ENCODE results near the gene CDR2L.
A peak's percentile ranks its signal among the peaks of the same experiment; 100 is the strongest.
"Not testable (repeated sequence)": the region's sequence is repeated elsewhere in the genome, so short reads cannot be mapped to it uniquely, and the experiment has no call there.

The CDR2L gene

DNA sequence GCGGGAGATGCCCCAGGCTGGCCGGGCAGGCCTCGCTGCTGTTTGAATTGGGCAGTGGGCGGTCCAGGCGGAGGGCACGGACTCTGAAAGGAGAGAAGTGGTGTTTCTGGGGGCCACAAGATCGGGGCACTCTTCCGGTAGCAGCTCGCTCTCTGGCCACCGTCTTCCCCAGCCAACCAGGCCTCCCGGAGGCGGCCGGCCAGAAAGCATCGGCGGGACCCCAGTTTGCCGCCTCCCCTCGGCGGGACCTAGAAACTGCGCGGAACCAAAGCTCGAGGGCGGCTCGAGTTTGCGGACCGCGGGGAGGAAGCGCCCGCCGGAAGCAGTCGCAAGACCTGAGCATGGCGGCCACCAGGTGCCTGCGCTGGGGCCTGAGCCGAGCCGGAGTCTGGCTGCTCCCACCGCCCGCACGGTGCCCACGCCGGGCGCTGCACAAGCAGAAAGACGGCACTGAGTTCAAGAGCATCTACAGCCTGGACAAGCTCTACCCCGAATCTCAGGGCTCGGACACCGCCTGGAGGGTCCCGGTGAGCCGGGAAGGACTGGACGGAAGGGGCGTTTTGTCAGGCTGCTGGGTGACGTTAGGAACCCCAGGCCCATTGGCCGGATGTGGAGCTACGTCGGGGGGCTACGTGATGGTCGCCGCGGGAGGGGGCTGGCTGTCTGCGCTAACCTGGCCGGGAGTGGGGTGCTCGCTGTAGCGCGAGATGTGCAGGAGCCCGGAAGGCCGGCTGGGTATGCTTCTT, 25.1 kb downstream of the CDR2L start, which contains the start of gene MRPL58:
Gene MRPL58 (plus strand): TSS at position 325 of the 746 bp plus-strand sequence. CDS start 17 bp downstream, at position 342.
- DNase-seq, result peak; percentile 82 to 83

GRCh38 chr17:75013092-75013559, 25.7 kb downstream of the CDR2L start:
- no peak for DNase-seq

- no peak for DNase-seq
Observed at GRCh38 chr17:75019146-75019545, 31.7 kb downstream of the CDR2L start.

GRCh38 chr17:75019710-75020109, 32.3 kb downstream of the CDR2L start:
- no peak for DNase-seq

DNA sequence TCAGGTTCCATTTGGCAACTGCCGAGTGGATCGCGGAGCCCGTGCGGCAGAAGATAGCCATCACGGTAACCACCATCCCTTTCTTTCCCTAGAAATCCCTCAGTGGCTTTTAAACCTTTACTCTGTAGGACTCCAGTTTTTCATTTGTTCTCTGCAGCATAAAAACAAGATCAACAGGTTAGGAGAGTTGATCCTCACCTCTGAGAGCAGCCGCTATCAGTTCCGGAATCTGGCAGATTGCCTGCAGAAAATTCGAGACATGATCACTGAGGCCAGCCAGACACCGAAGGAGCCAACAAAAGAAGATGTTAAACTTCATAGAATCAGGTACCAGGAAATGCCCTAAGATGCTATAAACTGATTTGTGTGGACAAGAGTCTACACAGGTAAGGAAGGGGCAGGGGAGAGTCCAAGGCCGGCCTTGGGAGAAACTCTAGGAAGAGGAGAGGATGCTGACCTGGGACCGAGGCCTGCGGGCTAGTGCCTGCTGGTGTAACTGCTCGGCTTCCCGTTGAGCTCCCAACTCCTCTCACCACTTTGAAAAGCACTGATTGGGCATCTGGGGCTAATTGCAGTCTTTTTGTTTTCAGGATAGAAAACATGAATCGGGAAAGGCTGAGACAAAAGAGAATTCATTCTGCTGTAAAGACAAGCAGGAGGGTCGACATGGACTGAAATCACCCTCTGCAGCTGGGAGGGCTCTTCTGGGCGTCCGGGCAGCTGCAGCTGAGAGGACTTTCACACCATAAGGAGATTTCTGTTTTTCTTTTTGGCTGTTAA, 33.1 kb downstream of the CDR2L start:
- DNase-seq, result no peak

- DNase-seq, result peak; percentile 51 to 53
Observed at GRCh38 chr17:75024686-75025397, 37.4 kb downstream of the CDR2L start.

- DNase-seq, result not testable (repeated sequence)
Observed at GRCh38 chr17:75025398-75025734, 37.9 kb downstream of the CDR2L start.

- DNase-seq, result not testable (repeated sequence)
Observed at GRCh38 chr17:75026650-75027049, 39.2 kb downstream of the CDR2L start.

DNA sequence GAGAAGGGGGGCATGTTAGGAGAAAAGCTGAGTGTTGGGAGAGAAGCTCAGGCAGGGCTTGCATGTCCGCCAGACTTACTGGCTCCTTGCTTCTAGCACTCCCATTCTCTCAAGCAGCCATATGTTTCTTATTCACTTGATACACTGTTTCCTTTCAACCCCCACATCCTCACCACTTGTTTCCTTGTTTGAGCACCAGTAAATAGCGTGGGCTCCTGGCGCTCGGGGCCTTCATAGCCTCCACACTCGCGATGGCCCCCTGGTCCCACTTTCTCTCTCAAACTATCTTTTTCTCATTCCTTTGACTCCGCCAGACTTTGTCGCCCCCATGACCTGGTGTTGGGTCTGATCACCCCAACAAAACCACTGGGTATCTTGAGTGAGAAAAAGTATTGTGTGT, 42.7 kb downstream of the CDR2L start:
- DNase-seq, result no peak

GRCh38 chr17:75031972-75032719, 44.7 kb downstream of the CDR2L start:
- peak; percentile 71 to 72 for DNase-seq

DNA sequence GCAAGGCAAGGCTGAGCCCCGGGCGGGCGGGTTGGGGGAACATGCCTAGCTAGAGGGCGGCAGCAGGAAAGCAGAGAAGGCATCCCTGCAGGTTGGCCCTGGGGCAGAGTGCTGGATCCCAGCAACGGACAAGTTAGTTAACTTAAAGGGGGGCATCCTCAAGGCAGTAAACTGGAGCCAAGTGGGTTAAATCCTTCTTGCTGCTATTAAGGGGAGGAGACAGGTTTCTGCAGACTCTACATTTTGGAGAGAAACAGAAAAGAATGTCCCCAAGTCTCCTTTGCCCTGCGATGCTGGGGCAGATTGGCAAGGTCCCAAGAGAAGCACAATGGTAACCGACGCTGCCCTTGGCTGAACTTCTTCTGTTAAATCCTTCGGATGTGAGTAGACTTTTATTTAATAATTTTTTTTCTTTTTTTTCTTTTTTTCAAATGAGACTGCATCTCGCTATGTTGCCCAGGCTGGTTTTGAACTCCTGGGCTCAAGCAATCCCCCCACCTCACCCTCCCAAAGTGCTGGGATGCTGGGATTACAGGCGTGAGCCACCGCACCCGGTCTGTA, 45.4 kb downstream of the CDR2L start:
- peak; percentile 12 to 28 for DNase-seq

- DNase-seq, result peak; percentile 90 to 91
Observed at GRCh38 chr17:75033346-75034235, 46.2 kb downstream of the CDR2L start.

DNA sequence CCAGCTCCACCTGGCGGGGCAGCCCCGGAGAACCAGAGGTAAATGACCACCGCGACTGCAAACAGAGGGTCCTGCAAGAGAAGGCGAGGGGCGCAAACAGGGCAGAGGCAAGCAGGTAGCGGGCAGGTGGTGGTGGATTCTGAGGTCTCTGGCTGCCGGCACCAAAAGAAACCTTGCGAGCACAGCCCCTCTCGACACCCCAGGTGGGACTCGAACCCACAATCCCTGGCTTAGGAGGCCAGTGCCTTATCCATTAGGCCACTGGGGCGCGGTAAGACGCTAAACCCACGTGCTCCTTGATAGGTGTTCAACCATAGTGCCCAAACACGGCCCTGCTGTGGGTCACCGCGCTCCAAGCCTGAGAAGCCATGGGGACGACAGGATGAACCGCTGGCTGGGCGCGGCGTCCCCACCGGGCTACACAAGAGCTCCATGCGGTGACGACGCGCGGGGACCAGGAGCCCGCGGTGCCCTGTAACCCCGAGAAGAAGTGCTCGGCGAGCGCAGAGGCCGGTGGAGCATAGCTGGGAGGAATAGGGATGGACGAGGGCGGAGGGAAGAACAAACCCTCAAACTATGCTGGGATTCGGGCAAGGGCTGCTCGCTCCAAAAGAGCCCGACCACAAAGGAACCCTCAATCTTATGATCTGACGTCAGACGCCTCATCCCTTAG, 46.9 kb downstream of the CDR2L start:
- peak; percentile 88 to 89 for DNase-seq

DNA sequence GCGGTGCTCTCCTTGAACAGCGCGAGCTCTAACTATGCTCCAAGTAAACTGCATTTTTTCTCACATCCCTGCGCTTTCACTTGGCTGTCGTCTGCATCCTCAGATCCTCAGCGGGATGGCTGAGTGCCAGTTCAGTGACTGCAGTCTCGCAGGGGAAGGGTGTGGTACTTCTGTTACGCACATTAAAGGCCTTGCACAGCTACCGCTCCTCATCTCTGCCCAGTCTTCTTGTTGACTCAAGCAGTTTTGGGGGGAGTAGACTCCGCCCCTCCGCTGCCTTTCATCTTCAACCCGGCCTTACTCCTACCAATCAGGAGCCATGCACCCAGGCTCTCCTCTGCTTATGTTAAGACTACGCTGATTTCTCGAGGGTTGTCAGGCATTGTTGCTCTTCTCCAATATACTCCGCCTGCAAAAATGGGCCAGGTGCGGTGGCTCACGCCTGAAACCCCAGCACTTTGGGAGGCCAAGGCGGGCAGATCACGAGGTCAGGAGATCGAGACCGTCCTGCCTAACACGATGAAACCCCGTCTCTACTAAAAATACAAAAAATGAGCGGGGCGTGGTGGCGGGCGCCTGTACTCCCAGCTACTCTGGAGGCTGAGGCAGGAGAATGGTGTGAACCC, 49.3 kb downstream of the CDR2L start:
- peak; percentile 95 for DNase-seq

GRCh38 chr17:75039238-75039637, 51.8 kb downstream of the CDR2L start:
- DNase-seq, result no peak

DNA sequence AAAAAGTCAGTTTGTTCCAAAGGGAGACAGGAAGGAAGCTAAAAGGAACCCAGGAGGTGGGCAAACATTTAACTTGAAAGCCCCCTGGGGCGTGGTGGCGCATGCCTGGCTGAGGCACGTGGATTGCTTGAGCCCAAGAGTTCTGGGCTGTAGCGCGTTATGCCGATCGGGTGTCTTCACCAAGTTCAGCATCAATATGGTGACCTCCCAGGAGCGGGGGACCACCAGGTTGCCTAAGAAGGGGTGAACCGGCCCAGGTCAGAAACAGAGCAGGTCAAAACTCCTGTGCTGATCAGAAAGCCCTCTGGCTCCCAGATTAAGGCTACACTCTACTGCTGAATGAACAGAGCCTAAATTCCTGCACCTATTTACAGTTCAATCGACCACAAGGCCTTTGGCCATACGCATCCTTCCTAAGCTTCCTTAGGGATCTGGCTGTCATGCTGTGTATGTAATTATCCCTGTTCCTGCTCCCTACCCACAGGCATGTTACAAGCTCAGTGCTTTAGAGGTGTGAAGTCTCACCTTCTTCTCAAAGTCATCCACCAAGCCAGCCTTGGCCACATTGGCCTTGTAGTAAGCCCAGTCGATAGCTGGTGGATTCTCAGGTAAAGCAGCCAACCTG, 54.3 kb downstream of the CDR2L start:
- DNase-seq, result no peak

- DNase-seq, result not testable (repeated sequence)
Observed at GRCh38 chr17:75043789-75044188, 56.4 kb downstream of the CDR2L start.

GRCh38 chr17:75044716-75045115, 57.3 kb downstream of the CDR2L start:
- DNase-seq, result no peak

DNA sequence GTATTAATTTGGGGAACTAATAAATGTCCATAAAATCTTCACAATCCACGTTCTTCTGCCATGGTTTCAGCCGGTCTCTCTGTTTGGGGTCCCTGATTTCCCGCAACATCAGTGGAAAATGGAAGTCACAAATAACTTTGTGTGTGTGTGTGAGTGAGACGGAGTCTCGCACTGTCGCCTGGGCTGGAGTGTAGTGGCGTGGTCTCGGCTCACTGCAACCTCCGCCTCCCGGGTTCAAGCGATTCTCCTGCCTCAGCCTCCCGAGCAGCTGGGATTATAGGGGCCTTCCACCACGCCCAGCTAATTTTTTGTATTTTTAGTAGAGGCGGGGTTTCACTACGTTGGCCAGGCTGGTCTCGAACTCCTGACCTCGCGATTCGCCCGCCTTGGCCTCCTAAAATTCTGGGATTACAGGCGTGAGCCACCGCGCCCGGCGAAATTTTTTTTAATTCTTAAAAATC, 58.5 kb downstream of the CDR2L start:
- not testable (repeated sequence) for DNase-seq
